ENCODE data around the gene TGFBI.

TGFBI gene

DNA sequence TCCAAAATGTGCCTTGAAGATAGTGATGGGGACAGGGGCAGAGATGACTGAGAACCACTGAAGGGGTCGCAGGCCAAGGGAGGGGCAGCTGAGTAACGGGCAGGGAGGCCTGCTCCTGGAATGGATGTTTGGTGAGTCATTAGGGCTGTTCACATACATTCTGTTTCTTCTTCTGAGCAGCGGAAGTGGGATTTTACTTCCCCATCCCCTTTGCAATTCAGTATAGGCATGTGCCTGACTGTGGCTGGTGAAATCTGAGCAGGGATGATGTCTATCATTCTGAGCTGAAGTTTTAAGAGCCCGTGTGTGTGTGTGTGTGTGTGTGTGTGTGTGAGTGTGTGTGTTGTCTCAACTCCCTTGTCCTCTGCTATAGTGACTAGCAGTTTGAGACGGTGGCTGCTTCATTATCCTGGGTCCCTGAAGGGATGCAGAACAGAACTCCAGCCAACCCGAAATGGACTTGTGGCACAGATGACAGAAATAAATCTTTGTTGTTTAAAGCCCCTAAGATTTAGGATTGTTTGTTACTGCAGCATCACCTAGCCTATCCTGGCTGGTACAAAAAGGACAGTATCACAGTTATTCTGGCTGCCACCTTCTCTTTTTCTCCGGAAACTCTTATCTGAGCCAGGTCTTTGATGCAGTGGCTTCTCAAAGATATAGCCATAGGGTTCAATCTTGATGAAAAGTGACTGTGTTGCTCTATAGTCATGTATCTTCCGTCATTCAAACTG, 29.2 kb upstream of the TGFBI start:
- TF ChIP-seq POLR2AphosphoS5 (IDR thresholded peaks at IDR 0.05; ENCODE audit: low read depth, low read length) (no peak), SIN3A (IDR thresholded peaks at IDR 0.05; ENCODE audit: borderline replicate concordance, insufficient read depth, low read length) (no peak), FOXP2 (optimal IDR thresholded peaks at IDR 0.05; ENCODE audit: borderline replicate concordance, extremely low read depth, extremely low read length, insufficient read depth) (peak; percentile 39), REST (IDR thresholded peaks at IDR 0.05; ENCODE audit: insufficient read depth in 1 of 2, low read depth in 2 of 2, low read length in 2 of 2) (no peak), TAF1 (IDR thresholded peaks at IDR 0.05; ENCODE audit: borderline replicate concordance, insufficient read depth, low read length) (no peak)

DNA sequence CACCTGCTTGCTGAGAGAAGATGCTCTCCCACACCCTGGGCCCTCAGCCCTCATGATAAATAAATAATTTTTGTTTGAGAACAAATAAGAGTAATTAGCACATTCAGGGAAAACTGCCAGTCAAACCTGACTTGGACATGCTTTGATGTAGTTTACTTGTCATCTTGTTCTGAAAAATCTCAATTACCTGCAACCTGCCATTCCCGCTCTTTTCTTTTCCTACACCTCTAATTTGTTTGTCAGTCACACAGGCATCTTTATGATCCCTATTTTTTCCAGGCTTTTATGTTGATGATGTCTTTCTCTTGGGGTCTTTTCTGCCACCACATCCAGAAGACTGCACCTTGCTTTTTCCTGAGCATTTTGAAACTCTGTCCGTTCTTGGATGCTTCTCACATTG, 28.6 kb upstream of the TGFBI start:
- TF ChIP-seq TAF1 (IDR thresholded peaks at IDR 0.05; ENCODE audit: borderline replicate concordance, insufficient read depth, low read length) (no peak), SIN3A (IDR thresholded peaks at IDR 0.05; ENCODE audit: borderline replicate concordance, insufficient read depth, low read length) (no peak), POLR2AphosphoS5 (IDR thresholded peaks at IDR 0.05; ENCODE audit: low read depth, low read length) (no peak), REST (IDR thresholded peaks at IDR 0.05; ENCODE audit: insufficient read depth in 1 of 2, low read depth in 2 of 2, low read length in 2 of 2) (no peak), FOXP2 (optimal IDR thresholded peaks at IDR 0.05; ENCODE audit: borderline replicate concordance, extremely low read depth, extremely low read length, insufficient read depth) (no peak)

- TF ChIP-seq TAF1 (IDR thresholded peaks at IDR 0.05; ENCODE audit: borderline replicate concordance, insufficient read depth, low read length): no peak
- TF ChIP-seq REST (IDR thresholded peaks at IDR 0.05; ENCODE audit: insufficient read depth in 1 of 2, low read depth in 2 of 2, low read length in 2 of 2): no peak
- no peak for TF ChIP-seq POLR2AphosphoS5 (IDR thresholded peaks at IDR 0.05; ENCODE audit: low read depth, low read length)
These were observed 27.9 kb upstream of the TGFBI start for GRCh38 chr5:136000932-136001331.

DNA sequence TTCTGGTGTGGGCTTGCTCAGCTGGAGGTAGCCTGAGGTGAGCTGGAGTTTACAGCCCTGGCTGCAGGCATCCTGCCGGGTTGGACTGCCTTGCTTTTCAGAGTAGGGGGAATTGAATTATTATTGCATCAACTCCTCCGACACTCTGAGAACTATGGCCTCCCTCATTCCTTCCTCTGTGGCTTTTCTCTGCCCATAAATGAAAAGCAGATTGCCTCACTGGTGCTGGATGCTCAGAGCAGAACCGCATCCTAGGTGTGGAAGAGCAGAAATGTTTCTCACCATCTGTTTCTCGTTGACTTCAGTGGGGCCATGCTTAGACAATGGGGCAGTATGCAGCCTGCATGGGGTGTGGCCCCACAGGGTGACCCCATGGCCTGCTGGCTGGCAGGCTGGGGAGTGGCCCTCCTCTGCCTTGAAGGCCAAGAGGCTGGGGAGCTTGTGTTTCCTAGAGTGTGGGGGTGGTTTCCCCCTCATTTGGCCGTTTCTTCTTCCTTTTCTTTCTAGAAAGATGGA, 27.3 kb upstream of the TGFBI start:
- TF ChIP-seq FOXP2 (optimal IDR thresholded peaks at IDR 0.05; ENCODE audit: borderline replicate concordance, extremely low read depth, extremely low read length, insufficient read depth): peak; percentile 45
- TF ChIP-seq TAF1 (IDR thresholded peaks at IDR 0.05; ENCODE audit: borderline replicate concordance, insufficient read depth, low read length): no peak
- TF ChIP-seq SIN3A (IDR thresholded peaks at IDR 0.05; ENCODE audit: borderline replicate concordance, insufficient read depth, low read length): no peak

DNA sequence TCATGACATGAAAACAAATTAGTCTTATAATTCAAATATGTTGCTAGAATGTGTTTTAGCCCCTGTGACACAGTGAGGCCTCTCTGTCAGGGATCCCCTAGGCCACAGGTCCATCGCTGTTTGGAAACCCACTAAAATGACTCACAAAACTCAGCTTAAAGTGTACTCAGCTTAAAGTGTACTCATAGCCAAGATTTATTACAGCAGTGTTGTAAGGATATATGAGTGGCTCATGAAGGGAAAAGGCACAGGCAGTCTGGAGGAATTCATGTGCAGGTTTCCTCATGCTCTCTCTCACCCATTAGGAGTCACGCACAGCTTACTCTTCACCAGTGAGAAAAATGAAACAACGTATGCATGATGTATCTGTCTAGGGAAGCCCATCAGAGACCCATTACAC, 24.4 kb upstream of the TGFBI start:
- TF ChIP-seq POLR2AphosphoS5 (IDR thresholded peaks at IDR 0.05; ENCODE audit: low read depth, low read length): no peak

DNA sequence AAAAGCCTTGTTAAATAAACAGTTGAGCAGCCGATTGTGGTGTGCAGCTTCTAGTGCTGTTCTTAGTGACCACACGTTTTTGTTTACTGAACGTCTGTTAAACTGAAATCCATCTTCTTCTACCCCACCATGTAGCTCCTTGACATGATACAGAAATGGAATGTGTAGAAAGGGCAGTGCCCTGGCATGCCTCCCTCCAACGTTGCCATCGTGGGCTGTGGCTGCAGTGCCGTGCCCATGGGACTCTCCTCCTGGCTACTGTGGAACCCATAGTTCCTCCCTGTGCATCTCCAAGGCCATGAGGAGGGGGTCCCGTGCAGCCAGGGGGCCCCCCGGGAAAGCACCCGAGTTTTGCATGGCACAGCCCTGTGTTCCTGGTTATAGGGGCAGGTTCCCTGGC, 23.3 kb upstream of the TGFBI start:
- no peak for TF ChIP-seq TAF1 (IDR thresholded peaks at IDR 0.05; ENCODE audit: borderline replicate concordance, insufficient read depth, low read length)
- TF ChIP-seq FOXP2 (optimal IDR thresholded peaks at IDR 0.05; ENCODE audit: borderline replicate concordance, extremely low read depth, extremely low read length, insufficient read depth): no peak
- TF ChIP-seq POLR2AphosphoS5 (IDR thresholded peaks at IDR 0.05; ENCODE audit: low read depth, low read length): no peak
- no peak for TF ChIP-seq SIN3A (IDR thresholded peaks at IDR 0.05; ENCODE audit: borderline replicate concordance, insufficient read depth, low read length)
- TF ChIP-seq REST (IDR thresholded peaks at IDR 0.05; ENCODE audit: insufficient read depth in 1 of 2, low read depth in 2 of 2, low read length in 2 of 2): no peak
